ENCODE results near the gene ARHGAP28. TPM values are rescaled to one million over a fixed set of nuclear protein-coding genes. Genes with fewer than 3 reads are reported as not detected.

ARHGAP28 gene
- total RNA-seq, 3 donors from 2014 or later = not detected

DNA sequence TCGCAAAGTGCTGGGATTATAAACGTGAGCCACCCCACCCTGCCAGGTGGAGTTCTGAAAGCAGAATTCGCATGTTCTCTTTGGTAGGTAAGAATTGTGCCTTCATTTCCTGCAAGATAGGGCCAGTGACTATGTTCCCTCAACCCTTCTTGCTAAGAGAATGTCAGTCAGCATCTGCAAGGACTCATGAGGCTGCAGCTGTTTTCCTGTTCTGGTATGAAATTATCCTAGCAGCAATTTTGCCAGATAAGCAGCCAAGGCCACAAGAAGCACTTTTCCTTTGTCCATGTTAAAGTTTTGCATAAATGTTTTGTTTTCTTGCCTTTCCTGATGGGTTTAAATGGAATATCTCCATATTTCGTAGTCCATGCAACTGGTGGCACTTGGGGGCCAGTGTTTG is 6.8 kb upstream of the ARHGAP28 start:
- DNase-seq (no peak), ATAC-seq (no peak)
- H3K9me3 Mint-ChIP-seq = no peaks in the 10 kb centered on the region
- no peaks in the 10 kb centered on the region for H3K4me1 Mint-ChIP-seq (ENCODE audit: low read depth)
- no peaks in the 10 kb centered on the region for H3K36me3 Mint-ChIP-seq (ENCODE audit: insufficient read depth)
- H3K27me3 Mint-ChIP-seq (ENCODE audit: low read depth) = peaks cover 2% of the 10 kb centered on the region
- no peak overlapping the region for H3K4me3 Mint-ChIP-seq

DNA sequence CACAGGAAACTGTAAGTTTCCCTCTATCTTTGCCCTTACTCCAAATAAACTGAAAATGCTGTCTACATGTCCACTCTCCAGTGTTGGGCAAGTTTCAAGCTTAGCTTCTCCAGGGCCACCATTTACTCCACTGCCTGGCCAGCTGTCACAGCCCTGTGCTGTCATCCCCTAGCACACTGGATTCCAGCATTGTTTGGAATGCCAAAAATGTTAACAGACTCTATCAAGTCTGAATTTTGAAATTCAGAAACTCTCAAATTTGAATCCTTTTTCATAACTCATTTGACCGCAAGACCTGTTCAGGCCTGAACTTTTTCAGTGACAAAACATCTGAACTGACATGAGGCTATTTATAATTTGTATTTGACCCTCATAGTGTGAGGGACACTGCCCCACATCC is 5.2 kb upstream of the ARHGAP28 start:
- Mint-ChIP-seq H3K36me3 (ENCODE audit: insufficient read depth) (no peaks in the 10 kb centered on the region), H3K9me3 (no peaks in the 10 kb centered on the region), H3K4me3 (no peak overlapping the region), H3K27me3 (ENCODE audit: low read depth) (peaks cover 14% of the 10 kb centered on the region), H3K4me1 (ENCODE audit: low read depth) (peaks cover 2% of the 10 kb centered on the region)
- DNase-seq (no peak), ATAC-seq (no peak)

GRCh38 chr18:6728331-6728730 is 1.2 kb upstream of the ARHGAP28 start:
- DNase-seq (no peak), ATAC-seq (no peak)
- Mint-ChIP-seq H3K36me3 (ENCODE audit: insufficient read depth) (no peaks in the 10 kb centered on the region), H3K27me3 (ENCODE audit: low read depth) (peaks cover 24% of the 10 kb centered on the region), H3K4me1 (ENCODE audit: low read depth) (peaks cover 2% of the 10 kb centered on the region), H3K9me3 (no peaks in the 10 kb centered on the region), H3K4me3 (no peak overlapping the region)

DNA sequence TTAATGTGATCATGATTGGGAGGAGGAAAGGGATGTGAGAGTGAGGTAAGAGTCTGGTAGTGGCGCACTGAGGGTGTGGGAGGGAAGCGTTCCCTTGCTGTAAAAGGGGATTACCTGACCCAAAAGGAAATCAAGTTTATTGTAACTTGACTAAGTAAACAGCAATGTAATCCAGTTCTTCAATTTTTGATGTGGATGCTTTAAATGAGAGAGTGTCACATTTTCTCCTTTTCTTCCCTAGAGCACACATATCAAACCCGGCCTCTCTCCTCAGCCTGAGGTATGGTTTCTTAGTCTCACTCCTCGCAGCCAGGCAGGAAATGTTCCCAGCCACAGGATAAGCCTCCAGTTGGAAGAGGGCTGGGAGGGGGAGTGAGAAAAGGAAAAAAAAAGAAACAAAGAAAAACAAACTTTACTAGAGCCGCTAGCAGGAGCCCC is 688 bp upstream of the ARHGAP28 start:
- no peak for DNase-seq
- peak overlapping the region; percentile 12 for H3K4me3 Mint-ChIP-seq
- peaks cover 2% of the 10 kb centered on the region for H3K4me1 Mint-ChIP-seq (ENCODE audit: low read depth)
- no peaks in the 10 kb centered on the region for H3K9me3 Mint-ChIP-seq
- ATAC-seq = no peak
- H3K36me3 Mint-ChIP-seq (ENCODE audit: insufficient read depth) = no peaks in the 10 kb centered on the region
- peaks cover 24% of the 10 kb centered on the region for H3K27me3 Mint-ChIP-seq (ENCODE audit: low read depth)

DNA sequence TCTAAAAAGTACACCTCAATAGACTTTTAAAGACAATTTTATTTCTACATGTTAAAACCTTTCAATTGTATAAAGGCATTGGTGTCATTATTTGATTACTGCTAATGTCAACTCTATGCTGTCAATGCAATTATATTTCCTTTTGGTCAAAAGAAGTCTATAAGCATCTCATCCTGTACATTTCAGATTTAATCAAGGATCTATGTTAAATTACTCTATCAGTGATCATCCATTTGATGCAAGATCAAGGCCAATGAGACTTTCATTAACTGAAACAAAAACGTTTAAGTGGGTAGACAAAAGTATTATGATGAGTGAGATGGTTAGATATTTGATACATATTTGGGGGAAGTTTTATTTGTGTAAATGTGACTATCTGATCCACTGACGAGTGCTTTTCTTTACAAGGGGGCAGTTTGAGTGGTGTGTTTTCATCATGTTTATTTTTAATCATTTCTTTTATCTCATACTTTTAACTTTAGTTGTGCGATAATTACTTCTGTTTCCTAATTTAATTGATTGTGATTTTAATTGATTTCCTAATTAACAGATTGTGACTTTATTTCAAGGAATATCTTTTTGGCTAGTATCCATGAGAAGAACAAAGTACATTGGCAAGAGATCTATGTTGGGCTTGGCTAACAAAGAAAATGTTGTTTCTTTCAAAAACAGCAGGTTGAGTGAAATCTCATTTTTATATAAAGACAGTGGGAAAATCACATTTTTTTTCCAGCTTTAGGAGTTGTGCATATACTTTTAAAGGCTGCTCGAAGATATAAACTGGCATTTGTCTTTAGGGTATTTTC is 1.1 kb downstream of the ARHGAP28 start:
- Mint-ChIP-seq H3K36me3 (ENCODE audit: insufficient read depth) (no peaks in the 10 kb centered on the region), H3K27me3 (ENCODE audit: low read depth) (peaks cover 24% of the 10 kb centered on the region), H3K9me3 (no peaks in the 10 kb centered on the region), H3K4me1 (ENCODE audit: low read depth) (peaks cover 2% of the 10 kb centered on the region), H3K4me3 (no peak overlapping the region)
- DNase-seq (no peak), ATAC-seq (no peak)

DNA sequence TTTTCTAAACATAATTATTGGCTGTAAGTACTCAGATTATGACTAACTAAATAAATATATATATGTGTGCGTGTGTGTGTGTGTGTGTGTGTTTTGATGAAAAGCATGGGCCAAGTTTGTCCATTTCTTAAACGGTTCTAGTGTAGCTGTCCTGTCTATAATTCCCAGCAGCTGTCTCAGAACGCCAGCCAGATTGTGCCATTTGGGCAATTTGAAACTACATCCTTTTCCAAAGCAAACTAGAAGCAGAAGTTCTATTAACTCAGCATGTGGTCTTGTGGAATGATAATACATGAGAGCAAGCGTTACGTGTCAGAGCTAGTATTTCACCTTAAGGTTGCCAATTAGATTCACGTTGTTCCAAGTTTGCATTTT is 1.7 kb downstream of the ARHGAP28 start:
- Mint-ChIP-seq H3K4me3 (no peak overlapping the region), H3K9me3 (no peaks in the 10 kb centered on the region), H3K4me1 (ENCODE audit: low read depth) (peaks cover 2% of the 10 kb centered on the region), H3K27me3 (ENCODE audit: low read depth) (peaks cover 22% of the 10 kb centered on the region), H3K36me3 (ENCODE audit: insufficient read depth) (no peaks in the 10 kb centered on the region)
- no peak for DNase-seq
- ATAC-seq = no peak

DNA sequence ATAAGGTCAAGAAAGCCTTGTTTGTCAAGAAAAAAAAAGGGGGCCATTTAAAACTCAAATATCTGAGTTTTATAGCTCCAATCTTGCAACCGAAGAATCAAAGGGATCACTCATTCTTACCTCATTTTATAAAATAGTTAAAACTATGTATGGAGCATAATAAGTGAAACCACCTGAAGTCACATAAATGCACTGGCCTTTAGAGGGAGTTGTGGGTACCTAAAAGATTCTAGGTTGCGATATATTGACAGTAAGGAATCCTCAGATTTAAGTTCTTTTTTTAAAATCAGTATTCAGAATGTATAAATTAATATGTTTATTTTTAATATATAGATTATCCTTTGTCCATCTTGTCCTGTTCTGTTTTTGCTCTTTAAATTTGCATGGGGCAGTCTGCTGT is 3.4 kb downstream of the ARHGAP28 start:
- H3K4me3 Mint-ChIP-seq = no peak overlapping the region
- no peaks in the 10 kb centered on the region for H3K9me3 Mint-ChIP-seq

GRCh38 chr18:6733758-6734157 is 4.2 kb downstream of the ARHGAP28 start:
- ATAC-seq (no peak), DNase-seq (no peak)
- Mint-ChIP-seq H3K4me1 (ENCODE audit: low read depth) (peaks cover 2% of the 10 kb centered on the region), H3K27me3 (ENCODE audit: low read depth) (peaks cover 16% of the 10 kb centered on the region), H3K36me3 (ENCODE audit: insufficient read depth) (no peaks in the 10 kb centered on the region), H3K9me3 (no peaks in the 10 kb centered on the region), H3K4me3 (no peak overlapping the region)

More for the DNA sequence above, 3.4 kb downstream of the ARHGAP28 start:
- Mint-ChIP-seq H3K4me1 (ENCODE audit: low read depth) (peaks cover 2% of the 10 kb centered on the region), H3K36me3 (ENCODE audit: insufficient read depth) (no peaks in the 10 kb centered on the region), H3K27me3 (ENCODE audit: low read depth) (peaks cover 22% of the 10 kb centered on the region)
- ATAC-seq = no peak
- no peak for DNase-seq

GRCh38 chr18:6734726-6735430 is 5.4 kb downstream of the ARHGAP28 start:
- Mint-ChIP-seq H3K9me3 (no peaks in the 10 kb centered on the region), H3K36me3 (ENCODE audit: insufficient read depth) (no peaks in the 10 kb centered on the region)

DNA sequence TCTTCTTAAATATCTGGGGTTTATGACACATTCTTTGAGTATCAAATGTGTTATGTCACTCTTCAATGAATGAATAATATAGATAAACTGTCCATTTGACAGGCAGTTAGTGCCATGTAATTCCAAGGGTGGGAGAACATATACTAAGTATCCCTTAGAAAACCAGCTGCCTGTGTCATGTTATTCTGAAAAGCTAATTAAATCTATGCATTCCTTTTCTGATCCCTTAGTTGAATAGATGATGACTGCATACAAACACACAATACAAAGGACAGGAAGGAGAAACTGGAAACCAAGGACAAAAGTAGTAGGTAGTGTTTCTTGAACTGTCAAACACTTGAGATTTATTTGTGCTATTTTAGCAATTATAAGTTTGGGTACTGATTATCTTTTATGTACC is 8.3 kb downstream of the ARHGAP28 start:
- H3K9me3 Mint-ChIP-seq = no peaks in the 10 kb centered on the region
- H3K27me3 Mint-ChIP-seq (ENCODE audit: low read depth) = no peaks in the 10 kb centered on the region
- no peak for ATAC-seq
- no peaks in the 10 kb centered on the region for H3K36me3 Mint-ChIP-seq (ENCODE audit: insufficient read depth)
- H3K4me3 Mint-ChIP-seq = no peak overlapping the region
- H3K4me1 Mint-ChIP-seq (ENCODE audit: low read depth) = no peaks in the 10 kb centered on the region
- no peak for DNase-seq

More at GRCh38 chr18:6734726-6735430, 5.4 kb downstream of the ARHGAP28 start:
- Mint-ChIP-seq H3K4me1 (ENCODE audit: low read depth) (no peaks in the 10 kb centered on the region), H3K4me3 (no peak overlapping the region), H3K27me3 (ENCODE audit: low read depth) (peaks cover 11% of the 10 kb centered on the region)
- DNase-seq (no peak), ATAC-seq (no peak)

DNA sequence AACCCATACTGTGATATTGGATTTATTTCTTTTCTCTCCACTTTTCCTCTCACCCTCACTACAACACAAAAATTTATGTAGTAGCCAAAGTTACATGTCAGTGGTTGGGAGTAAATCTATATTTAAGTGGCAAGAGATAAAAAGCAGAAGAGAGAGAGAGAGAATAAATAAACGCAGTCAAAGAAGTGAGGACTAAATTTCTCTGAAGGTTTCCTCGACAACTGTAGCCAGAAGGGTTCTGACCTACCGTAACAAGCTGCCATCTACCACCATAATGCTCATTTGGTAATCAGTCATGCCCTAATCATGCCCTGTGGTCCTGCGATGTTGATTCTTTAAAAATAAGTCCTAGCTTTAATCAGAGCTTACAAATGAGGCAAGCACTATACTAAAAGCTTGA is 9.1 kb downstream of the ARHGAP28 start:
- Mint-ChIP-seq H3K4me1 (ENCODE audit: low read depth) (no peaks in the 10 kb centered on the region), H3K9me3 (no peaks in the 10 kb centered on the region), H3K36me3 (ENCODE audit: insufficient read depth) (no peaks in the 10 kb centered on the region), H3K4me3 (no peak overlapping the region), H3K27me3 (ENCODE audit: low read depth) (no peaks in the 10 kb centered on the region)
- DNase-seq = no peak
- no peak for ATAC-seq

- no peak for ATAC-seq
- Mint-ChIP-seq H3K27me3 (ENCODE audit: low read depth) (no peaks in the 10 kb centered on the region), H3K4me3 (no peak overlapping the region)
These were observed 11.7 kb downstream of the ARHGAP28 start for GRCh38 chr18:6741232-6741663.

DNA sequence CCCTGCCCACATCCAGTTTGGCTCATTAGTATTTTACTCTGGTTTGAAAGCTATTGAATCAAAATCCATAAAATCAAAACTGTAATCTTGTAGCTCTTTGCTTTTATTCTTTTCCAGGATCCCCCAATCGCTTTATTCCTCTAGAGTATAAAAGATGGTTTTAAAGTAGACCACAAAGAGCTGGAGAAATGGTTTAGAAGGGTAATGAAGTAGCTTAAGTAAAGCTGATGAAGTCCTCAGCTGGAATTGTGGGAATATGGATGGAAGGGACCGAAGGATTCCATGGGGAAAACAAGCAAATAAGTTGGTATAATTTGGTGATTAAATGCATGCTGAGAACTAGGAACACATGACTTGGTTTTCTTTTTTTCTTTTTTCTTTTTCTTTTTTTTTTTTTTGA is 12.3 kb downstream of the ARHGAP28 start:
- no peak overlapping the region for H3K4me3 Mint-ChIP-seq

More at GRCh38 chr18:6741232-6741663, 11.7 kb downstream of the ARHGAP28 start:
- H3K9me3 Mint-ChIP-seq = peaks cover 3% of the 10 kb centered on the region
- DNase-seq = no peak
- H3K4me1 Mint-ChIP-seq (ENCODE audit: low read depth) = no peaks in the 10 kb centered on the region
- no peaks in the 10 kb centered on the region for H3K36me3 Mint-ChIP-seq (ENCODE audit: insufficient read depth)

GRCh38 chr18:6743999-6744398 is 14.5 kb downstream of the ARHGAP28 start:
- Mint-ChIP-seq H3K36me3 (ENCODE audit: insufficient read depth) (no peaks in the 10 kb centered on the region), H3K9me3 (peaks cover 3% of the 10 kb centered on the region), H3K4me3 (no peak overlapping the region), H3K4me1 (ENCODE audit: low read depth) (no peaks in the 10 kb centered on the region), H3K27me3 (ENCODE audit: low read depth) (no peaks in the 10 kb centered on the region)
- DNase-seq (no peak), ATAC-seq (no peak)

More for the DNA sequence above, 12.3 kb downstream of the ARHGAP28 start:
- no peaks in the 10 kb centered on the region for H3K4me1 Mint-ChIP-seq (ENCODE audit: low read depth)
- DNase-seq (no peak), ATAC-seq (no peak)
- peaks cover 3% of the 10 kb centered on the region for H3K9me3 Mint-ChIP-seq
- H3K36me3 Mint-ChIP-seq (ENCODE audit: insufficient read depth) = no peaks in the 10 kb centered on the region
- H3K27me3 Mint-ChIP-seq (ENCODE audit: low read depth) = no peaks in the 10 kb centered on the region
